HG02981 (cell line): ENCODE results near the gene SLC25A6.
"Not testable (repeated sequence)": the region's sequence is repeated elsewhere in the genome, so short reads cannot be mapped to it uniquely, and the experiment has no call there.

Experiments
- ATAC-seq: cut with Tn5 transposase; IDR thresholded peaks from one replicate; pipeline ENCODE4 v1.9.1; 2021; ENCODE audit warnings: mild to moderate bottlenecking, moderate library complexity; ENCODE audit not compliant: unreplicated experiment

Gene SLC25A6

GRCh38 chrX:1355131-1356046 lies 36.5 kb downstream of the SLC25A6 start:
- ATAC-seq = no peak

DNA sequence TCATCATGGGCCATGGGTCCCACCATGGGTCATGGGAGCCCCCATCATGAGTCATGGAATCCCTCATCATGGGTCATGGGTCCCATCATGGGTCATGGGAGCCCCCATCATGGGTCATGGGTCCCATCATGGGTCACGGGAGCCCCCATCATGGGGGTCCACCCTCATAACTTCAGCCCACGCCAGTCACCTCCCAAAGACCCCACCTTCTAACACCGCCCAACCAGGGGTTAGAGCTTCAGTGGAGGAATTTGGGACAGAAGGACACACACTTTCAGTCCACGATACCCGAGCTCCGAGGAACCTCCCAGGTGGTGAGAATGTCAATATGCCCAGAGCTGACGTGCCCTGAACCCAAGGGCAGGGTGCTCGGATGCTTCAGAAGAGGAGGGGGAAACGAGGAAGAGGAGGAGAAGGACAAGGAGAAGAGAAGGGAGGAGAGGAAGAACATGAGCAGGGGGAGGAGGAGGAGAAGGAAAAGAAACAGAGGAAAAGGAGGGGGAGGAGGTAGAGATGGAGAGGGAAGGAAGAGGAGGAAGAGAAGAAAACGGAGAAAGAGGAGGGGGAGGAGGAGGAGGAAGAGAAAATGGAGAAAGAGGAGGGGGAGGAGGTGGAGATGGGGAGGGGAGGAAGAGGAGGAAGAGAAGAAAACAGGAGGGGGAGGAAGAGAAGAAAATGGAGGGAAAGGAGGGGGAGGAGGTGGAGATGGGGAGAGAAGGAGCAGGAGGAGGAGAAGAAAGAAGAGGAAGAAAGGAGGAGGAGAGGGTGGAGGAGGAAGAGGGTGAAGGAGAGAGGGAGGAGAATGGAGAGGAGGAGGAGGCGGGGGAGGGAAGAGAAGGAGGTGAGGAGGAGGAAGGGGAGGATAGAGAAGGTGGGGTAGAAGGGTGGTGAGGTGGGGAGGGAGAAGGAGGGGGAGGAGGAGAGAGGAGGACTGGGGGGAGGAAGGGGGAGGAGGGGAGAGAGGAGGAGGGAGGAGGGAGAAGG lies 37.6 kb downstream of the SLC25A6 start:
- no peak for ATAC-seq

- no peak for ATAC-seq
These were observed 39.8 kb downstream of the SLC25A6 start for GRCh38 chrX:1351981-1352714.

DNA sequence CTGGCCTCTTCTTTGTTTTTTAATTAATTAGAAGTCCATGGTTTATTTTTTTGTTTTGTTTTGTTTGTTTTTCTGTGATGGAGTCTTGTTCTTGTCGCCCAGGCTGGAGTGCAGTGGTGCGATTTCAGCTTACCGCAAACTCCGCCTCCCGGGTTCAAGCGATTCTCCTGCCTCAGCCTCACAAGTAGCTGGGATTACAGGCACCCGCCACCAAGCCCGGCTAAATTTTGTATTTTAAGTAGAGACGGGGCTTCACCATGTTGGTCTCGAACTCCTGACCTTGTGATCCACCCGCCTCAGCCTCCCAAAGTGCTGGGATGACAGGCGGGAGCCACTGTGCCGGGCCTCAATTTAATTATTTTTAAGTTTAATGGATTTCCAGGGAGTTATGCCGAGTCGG lies 42.3 kb downstream of the SLC25A6 start:
- ATAC-seq = not testable (repeated sequence)

GRCh38 chrX:1341545-1342184 lies 50.2 kb downstream of the SLC25A6 start:
- no peak for ATAC-seq

DNA sequence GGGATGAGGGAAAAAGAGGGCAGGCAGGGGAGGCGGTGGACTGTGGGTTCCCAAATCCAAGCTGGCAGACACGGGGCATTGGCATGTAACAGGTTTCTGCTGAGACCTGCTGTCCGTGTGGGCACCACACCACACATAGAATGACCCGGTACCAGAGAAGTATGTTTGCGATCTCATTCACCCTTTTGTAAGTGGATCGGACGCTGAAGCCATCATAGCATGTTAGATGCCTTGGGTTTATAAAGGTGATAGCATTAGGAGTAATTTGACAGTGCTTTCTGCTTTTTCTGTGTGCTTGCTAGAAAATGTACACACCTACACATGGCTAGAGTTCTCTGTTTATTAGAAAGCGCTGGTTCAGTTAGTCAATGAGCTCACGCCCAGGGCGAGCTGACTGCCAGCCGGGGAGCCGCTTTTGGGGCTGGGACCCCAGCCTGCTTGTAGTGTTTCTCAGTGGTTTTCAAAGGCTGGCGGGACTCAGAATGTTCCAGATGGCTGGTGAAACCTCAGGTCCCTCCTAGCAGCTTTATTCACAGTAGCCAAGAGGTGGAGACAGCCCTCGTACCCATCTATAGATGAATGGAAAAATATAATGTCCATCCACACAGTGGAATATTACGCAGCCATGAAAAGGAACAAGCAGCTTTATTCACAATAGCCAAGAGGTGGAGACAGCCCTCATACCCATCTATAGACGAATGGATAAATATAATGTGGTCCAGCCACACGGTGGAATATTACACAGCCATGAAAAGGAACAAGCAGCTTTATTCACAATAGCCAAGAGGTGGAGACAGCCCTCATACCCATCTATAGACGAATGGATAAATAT lies 54.7 kb downstream of the SLC25A6 start:
- peak; percentile 30 for ATAC-seq

DNA sequence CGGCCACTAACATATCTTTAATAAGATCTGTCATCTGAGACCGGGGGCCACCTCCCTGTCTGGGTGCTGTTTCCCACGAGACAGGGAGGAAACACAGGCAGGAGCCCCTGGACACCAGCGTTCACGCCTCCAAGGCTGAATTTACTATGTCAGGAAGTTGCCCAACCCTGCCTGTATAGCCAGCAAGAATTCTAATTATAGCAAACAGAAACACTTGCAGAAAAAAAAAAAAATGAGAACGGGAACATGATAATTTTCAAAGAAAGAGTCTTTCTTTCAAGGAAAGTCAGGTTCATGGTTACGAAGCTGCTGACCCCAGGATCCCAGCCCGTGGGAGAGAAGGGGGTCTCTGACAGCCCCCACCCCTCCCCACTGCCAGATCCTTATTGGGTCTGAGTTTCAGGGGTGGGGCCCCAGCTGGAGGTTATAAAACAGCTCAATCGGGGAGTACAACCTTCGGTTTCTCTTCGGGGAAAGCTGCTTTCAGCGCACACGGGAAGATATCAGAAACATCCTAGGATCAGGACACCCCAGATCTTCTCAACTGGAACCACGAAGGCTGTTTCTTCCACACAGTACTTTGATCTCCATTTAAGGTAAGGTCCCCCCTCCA lies 55.5 kb downstream of the SLC25A6 start, which contains the start of gene IL3RA:
Gene IL3RA (plus strand): TSS at position 455 of the 613 bp plus-strand sequence. CDS start 4,981 bp downstream, outside the sequence.
- peak; percentile 44 for ATAC-seq
